ENCODE data around the gene HIP1R.

HIP1R gene

DNA sequence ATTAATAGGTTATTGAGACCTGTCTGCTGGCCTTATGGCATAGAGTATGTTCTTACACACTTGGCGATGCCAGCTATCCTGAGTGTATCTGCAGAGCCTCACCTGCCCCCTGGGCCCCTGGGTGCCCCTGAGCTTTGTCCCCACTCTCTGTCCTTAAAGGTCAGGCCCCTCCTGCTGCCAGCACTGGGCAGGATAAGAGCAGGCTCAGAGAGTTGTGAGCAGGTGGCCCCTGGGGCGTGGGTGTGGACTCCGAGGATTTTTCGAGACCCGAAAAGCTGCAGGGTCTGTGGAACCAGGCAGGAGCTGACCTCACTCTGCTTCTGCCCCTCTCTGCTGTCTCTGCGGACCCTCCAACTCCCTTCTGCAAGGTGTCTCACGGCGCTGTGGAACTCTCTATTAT, 8.2 kb downstream of the HIP1R start:
- no peaks in the 10 kb centered on the region for H3K36me3 ChIP-seq (ENCODE audit: insufficient read depth, low read length)
- no peak for ATAC-seq (ENCODE audit: insufficient read depth, low read depth)
- H2AFZ ChIP-seq (ENCODE audit: low read depth, low read length), result no peak overlapping the region
- no peaks in the 10 kb centered on the region for H3K4me1 ChIP-seq (ENCODE audit: insufficient read depth, low read length)
- TF ChIP-seq EZH2 (IDR thresholded peaks at IDR 0.05; ENCODE audit: borderline replicate concordance, low read depth, low read length, severe bottlenecking), result no peak
- TF ChIP-seq, protein P1, sequence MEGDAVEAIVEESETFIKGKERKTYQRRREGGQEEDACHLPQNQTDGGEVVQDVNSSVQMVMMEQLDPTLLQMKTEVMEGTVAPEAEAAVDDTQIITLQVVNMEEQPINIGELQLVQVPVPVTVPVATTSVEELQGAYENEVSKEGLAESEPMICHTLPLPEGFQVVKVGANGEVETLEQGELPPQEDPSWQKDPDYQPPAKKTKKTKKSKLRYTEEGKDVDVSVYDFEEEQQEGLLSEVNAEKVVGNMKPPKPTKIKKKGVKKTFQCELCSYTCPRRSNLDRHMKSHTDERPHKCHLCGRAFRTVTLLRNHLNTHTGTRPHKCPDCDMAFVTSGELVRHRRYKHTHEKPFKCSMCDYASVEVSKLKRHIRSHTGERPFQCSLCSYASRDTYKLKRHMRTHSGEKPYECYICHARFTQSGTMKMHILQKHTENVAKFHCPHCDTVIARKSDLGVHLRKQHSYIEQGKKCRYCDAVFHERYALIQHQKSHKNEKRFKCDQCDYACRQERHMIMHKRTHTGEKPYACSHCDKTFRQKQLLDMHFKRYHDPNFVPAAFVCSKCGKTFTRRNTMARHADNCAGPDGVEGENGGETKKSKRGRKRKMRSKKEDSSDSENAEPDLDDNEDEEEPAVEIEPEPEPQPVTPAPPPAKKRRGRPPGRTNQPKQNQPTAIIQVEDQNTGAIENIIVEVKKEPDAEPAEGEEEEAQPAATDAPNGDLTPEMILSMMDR (IDR thresholded peaks at IDR 0.05; ENCODE audit: borderline replicate concordance, extremely low read depth, low read length, poor library complexity, severe bottlenecking), result no peak
- H3K9me3 ChIP-seq (ENCODE audit: insufficient read depth, low read length, severe bottlenecking), result no peaks in the 10 kb centered on the region
- no peak overlapping the region for H3K27ac ChIP-seq (ENCODE audit: low read length)
- H4K20me1 ChIP-seq (ENCODE audit: insufficient read depth, low read length), result peaks cover 50% of the 10 kb centered on the region
- H3K4me2 ChIP-seq (ENCODE audit: insufficient read depth, low read length), result no peak overlapping the region
- H3K9ac ChIP-seq (ENCODE audit: low read depth, low read length), result no peak overlapping the region
- no peak overlapping the region for H3K4me3 ChIP-seq (ENCODE audit: low read depth in 1 of 2, low read length in 2 of 2)
- no peaks in the 10 kb centered on the region for H3K27me3 ChIP-seq (ENCODE audit: insufficient read depth, low read length, poor library complexity)
- DNase-seq, result no peak
- peaks cover 4% of the 10 kb centered on the region; the same call in 1 of the 2 replicates for H3K79me2 ChIP-seq (ENCODE audit: insufficient read depth, low read length)

DNA sequence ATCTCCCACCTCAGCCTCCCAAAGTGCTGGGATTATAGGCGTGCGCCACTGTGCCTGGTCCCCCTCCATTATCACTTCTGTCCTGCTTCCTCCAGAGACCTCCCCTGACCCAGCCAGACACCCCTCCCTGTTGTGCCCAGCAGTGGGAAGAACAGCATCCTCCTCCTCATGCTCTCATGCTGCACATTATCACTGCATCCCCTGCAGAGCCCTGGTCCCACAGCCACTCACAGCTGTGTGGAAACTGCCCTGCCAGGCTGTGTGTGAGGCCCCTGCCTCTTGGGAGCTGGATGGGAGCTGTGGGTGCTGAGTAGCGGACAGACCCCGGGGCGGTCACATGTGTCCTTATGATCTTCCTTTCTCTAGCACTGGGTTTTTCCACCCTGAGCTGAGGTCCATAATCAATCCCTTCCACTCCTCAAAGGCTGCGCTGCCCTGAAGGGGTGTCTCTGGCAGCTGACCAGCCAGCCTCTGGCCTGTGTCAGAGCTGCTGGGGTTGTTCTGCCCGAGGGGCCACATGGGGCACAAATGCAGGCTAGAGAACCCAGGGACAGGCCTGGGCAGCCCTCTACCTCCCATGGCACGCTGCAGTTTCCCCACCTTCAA, 9.2 kb downstream of the HIP1R start:
- ATAC-seq (ENCODE audit: insufficient read depth, low read depth) (no peak), DNase-seq (no peak)
- no peaks in the 10 kb centered on the region for H3K9me3 ChIP-seq (ENCODE audit: insufficient read depth, low read length, severe bottlenecking)
- no peaks in the 10 kb centered on the region for H3K36me3 ChIP-seq (ENCODE audit: insufficient read depth, low read length)
- TF ChIP-seq, protein P1 (IDR thresholded peaks at IDR 0.05; ENCODE audit: borderline replicate concordance, extremely low read depth, low read length, poor library complexity, severe bottlenecking), result no peak
- no peak for TF ChIP-seq EZH2 (IDR thresholded peaks at IDR 0.05; ENCODE audit: borderline replicate concordance, low read depth, low read length, severe bottlenecking)
- peaks cover 54% of the 10 kb centered on the region for H4K20me1 ChIP-seq (ENCODE audit: insufficient read depth, low read length)
- no peak overlapping the region for H3K9ac ChIP-seq (ENCODE audit: low read depth, low read length)
- H3K4me1 ChIP-seq (ENCODE audit: insufficient read depth, low read length), result no peaks in the 10 kb centered on the region
- no peaks in the 10 kb centered on the region for H3K27me3 ChIP-seq (ENCODE audit: insufficient read depth, low read length, poor library complexity)
- 0 out of 2 replicates have a peak, but pooled peaks cover 3% of the 10 kb centered on the region for H3K79me2 ChIP-seq (ENCODE audit: insufficient read depth, low read length)
- H3K4me2 ChIP-seq (ENCODE audit: insufficient read depth, low read length), result no peak overlapping the region
- no peak overlapping the region for H3K4me3 ChIP-seq (ENCODE audit: low read depth in 1 of 2, low read length in 2 of 2)
- H3K27ac ChIP-seq (ENCODE audit: low read length), result no peak overlapping the region
- H2AFZ ChIP-seq (ENCODE audit: low read depth, low read length), result no peak overlapping the region

DNA sequence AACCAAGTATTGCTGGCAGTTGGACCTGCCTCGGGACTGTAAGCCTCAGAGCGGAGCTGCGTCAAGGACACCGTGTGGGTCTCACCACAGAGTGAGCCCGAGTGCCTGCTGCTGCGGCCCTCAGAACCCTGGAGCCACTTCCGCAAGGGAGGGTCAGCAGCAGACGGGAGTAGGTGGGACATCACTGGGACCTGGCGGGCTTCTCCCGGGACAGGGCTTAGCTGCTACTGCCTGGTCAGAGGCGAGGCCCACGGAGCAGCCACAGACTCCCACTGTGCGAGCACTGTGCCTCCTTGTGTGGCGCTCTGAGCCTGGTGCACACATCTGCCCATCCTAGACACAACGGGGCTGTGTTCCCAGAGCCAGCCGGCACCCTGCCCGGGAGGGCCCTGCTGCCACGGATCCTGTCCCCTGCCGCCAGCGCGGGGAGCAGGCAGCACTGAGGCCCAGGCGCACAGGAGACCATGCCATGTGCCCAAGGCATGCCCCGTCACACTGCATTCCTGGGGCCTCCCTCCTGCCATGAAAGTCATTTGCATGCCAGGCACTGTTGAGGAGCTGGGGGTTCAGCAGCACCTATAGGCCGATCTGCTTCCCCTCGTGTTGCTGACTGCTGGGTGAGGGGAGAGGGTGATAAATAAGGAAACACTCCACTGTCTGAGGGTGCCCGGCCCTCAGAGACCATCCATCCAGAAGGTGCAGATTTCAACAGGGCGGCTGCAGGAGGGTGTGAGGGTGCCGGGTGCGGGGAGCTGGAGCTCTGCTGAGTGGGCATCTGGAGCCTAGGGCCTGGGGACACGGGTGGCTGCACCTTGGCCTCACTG, 10.0 kb downstream of the HIP1R start:
- DNase-seq (no peak), ATAC-seq (ENCODE audit: insufficient read depth, low read depth) (no peak)
- Histone ChIP-seq H3K9ac (ENCODE audit: low read depth, low read length) (no peak overlapping the region), H2AFZ (ENCODE audit: low read depth, low read length) (no peak overlapping the region), H3K27me3 (ENCODE audit: insufficient read depth, low read length, poor library complexity) (no peaks in the 10 kb centered on the region), H3K4me2 (ENCODE audit: insufficient read depth, low read length) (no peak overlapping the region), H3K4me1 (ENCODE audit: insufficient read depth, low read length) (no peaks in the 10 kb centered on the region), H3K27ac (ENCODE audit: low read length) (no peak overlapping the region), H3K9me3 (ENCODE audit: insufficient read depth, low read length, severe bottlenecking) (no peaks in the 10 kb centered on the region), H3K4me3 (ENCODE audit: low read depth in 1 of 2, low read length in 2 of 2) (no peak overlapping the region), H3K79me2 (ENCODE audit: insufficient read depth, low read length) (no peaks in the 10 kb centered on the region), H4K20me1 (ENCODE audit: insufficient read depth, low read length) (peaks cover 54% of the 10 kb centered on the region), H3K36me3 (ENCODE audit: insufficient read depth, low read length) (no peaks in the 10 kb centered on the region)
- no peak for TF ChIP-seq EZH2 (IDR thresholded peaks at IDR 0.05; ENCODE audit: borderline replicate concordance, low read depth, low read length, severe bottlenecking)
- TF ChIP-seq, protein P1 (IDR thresholded peaks at IDR 0.05; ENCODE audit: borderline replicate concordance, extremely low read depth, low read length, poor library complexity, severe bottlenecking), result no peak

Data from DND-41 (cell line).